Ovary (tissue), 9 donors: ENCODE data around the gene ACSF2. TPM values are rescaled to one million over a fixed set of nuclear protein-coding genes. Genes with fewer than 3 reads are reported as not detected.
A peak's percentile ranks its signal among the peaks of the same experiment; 100 is the strongest.

Experiments
- DNase-seq, 5 donors: peaks; one replicate each; pipeline ENCODE4 v3.0.0-alpha.2; 2019 to 2020
- H3K27ac ChIP-seq, 2 donors: fragments of 200-600 bp; one replicate each; pipeline versions ENCODE4 v1.5.1 to v1.8.0; 2019 to 2022
- H3K27me3 ChIP-seq: fragments of 200-600 bp; one replicate; pipeline ENCODE4 v1.8.0; 2022
- H3K36me3 ChIP-seq: fragments of 200-600 bp; sonication (generic); one replicate; pipeline ENCODE4 v1.5.1; 2019
- H3K4me1 ChIP-seq: one replicate; pipeline ENCODE4 v1.8.1; 2013; ENCODE audit warnings: mild to moderate bottlenecking, moderate library complexity; ENCODE audit not compliant: insufficient read depth
- H3K4me3 ChIP-seq: fragments of 200-600 bp; sonication (generic); one replicate; pipeline ENCODE4 v1.5.1; 2017
- H3K9me3 ChIP-seq, 2 donors: fragments of 200-600 bp in 1 of 2; sonication (generic) in 1 of 2; one replicate each; pipeline versions ENCODE4 v1.5.1 to v1.8.1; 2013 to 2019; ENCODE audit warnings: mild to moderate bottlenecking in 1 of 2, moderate library complexity in 1 of 2
- EP300 ChIP-seq: sonication (generic); formaldehyde crosslinking; IDR thresholded peaks from one replicate; pipeline ENCODE4 v1.6.1; 2017; ENCODE audit warnings: antibody characterized with exemption
- POLR2A ChIP-seq: fragments of 450-650 bp; IDR thresholded peaks from one replicate; pipeline ENCODE4 v1.6.1; 2017; ENCODE audit warnings: antibody characterized with exemption, mild to moderate bottlenecking, moderate library complexity
- WGBS, 3 donors: extraction: QIAGEN DNeasy Blood & Tissue Kit in 1 of 3; methylation state at CpG; one replicate each; pipeline versions ENCODE4 v1.1.5 to v1.1.7; 2013 to 2017; 5-methylcytosine and 5-hydroxymethylcytosine counted together
- intact Hi-C, 4 donors: fragments of 100-400 bp; cut with DNase I; formaldehyde crosslinking; loops; one replicate each; pipeline versions ENCODE4 v1.11.0 to v1.15.1; 2022 to 2023
- polyA plus RNA-seq, 2 donors: library from polyadenylated mRNA; stranded (reverse); fragments of 200-250 nt in 1 of 2; fragments of 350-450 nt in 1 of 2; fragmentation: Illumina TruSeq in 1 of 2; extraction: RNeasy Lipid Tissue Mini Kit (QIAGEN cat#74804) in 1 of 2; gene quantifications; one replicate each; pipeline ENCODE4 v1.2.3, GENCODE V29; 2013 to 2014
- total RNA-seq, 7 donors: library from RNA; depleted of rRNA in 2 of 7; stranded (reverse); fragments of >200 nt in 2 of 7; fragmentation: NEBNext Ultra II Directional in 3 of 7; extraction: Animal tissue kit (Norgen Biotek cat#: 25700) in 3 of 7; gene quantifications; one replicate each; pipeline versions ENCODE4 v1.1.0 to v1.2.4, GENCODE V29; 2016 to 2023
- TF ChIP-seq, protein P1 (sequence below), 3 donors: fragments of 450-650 bp in 2 of 3; fragments of 200-600 bp in 1 of 3; IDR thresholded peaks; one replicate each; pipeline versions ENCODE4 v1.5.1 to v1.8.0; 2016 to 2022; ENCODE audit warnings: antibody characterized with exemption in 3 of 3, mild to moderate bottlenecking in 1 of 3
- donor health status: DM: no; HTN: no; CAD: no; lungs with moderate emphysema.
- donor health status: DM: no; HTN: no; CAD: no.
- donor health status: Bipolar disorder and iron deficiency.
- donor health status: DM: yes; HTN: yes; CAD: no.
- donor health status: DM: no; HTN: no; CAD: no.
- donor health status: DM: yes; HTN: yes; CAD: no.

Gene ACSF2
- total and polyA plus RNA-seq, 9 donors: 26.7 to 86.0 (median 49.5) TPM

DNA sequence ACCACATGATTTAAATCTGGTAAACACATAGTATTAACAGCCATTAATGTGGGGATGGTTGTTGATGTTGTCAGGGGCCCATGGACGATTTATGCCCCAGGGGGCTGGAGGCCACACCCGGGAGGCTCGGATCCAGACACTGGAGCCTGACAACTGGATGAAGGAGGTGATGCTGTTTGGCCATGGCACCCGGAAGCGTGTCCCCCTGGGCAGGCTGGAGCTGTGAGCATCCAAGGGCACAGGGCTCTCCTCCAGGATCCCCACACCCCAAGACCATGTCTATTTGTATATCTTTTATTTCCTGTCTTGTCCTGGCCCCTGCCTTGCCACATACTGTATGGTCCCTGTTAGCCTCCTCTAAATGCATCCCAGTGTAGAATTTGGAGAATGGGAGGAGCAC is 57.2 kb downstream of the ACSF2 start:
- peak in 1 of 5 donors; percentile 37 for DNase-seq
- Histone ChIP-seq H3K27ac (peak overlapping the region in 1 of 2 donors; percentile 51), H3K36me3 (no peaks in the 10 kb centered on the region), H3K27me3 (no peaks in the 10 kb centered on the region), H3K9me3 (no peaks in the 10 kb centered on the region), H3K4me3 (no peak overlapping the region), H3K4me1 (peaks cover 6% of the 10 kb centered on the region)
- TF ChIP-seq EP300 (no peak), POLR2A (no peak)
- TF ChIP-seq, protein P1, sequence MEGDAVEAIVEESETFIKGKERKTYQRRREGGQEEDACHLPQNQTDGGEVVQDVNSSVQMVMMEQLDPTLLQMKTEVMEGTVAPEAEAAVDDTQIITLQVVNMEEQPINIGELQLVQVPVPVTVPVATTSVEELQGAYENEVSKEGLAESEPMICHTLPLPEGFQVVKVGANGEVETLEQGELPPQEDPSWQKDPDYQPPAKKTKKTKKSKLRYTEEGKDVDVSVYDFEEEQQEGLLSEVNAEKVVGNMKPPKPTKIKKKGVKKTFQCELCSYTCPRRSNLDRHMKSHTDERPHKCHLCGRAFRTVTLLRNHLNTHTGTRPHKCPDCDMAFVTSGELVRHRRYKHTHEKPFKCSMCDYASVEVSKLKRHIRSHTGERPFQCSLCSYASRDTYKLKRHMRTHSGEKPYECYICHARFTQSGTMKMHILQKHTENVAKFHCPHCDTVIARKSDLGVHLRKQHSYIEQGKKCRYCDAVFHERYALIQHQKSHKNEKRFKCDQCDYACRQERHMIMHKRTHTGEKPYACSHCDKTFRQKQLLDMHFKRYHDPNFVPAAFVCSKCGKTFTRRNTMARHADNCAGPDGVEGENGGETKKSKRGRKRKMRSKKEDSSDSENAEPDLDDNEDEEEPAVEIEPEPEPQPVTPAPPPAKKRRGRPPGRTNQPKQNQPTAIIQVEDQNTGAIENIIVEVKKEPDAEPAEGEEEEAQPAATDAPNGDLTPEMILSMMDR (IDR thresholded peaks at IDR 0.05): no peak
- WGBS, 3 donors: 68 to 85% (median 83%) methylated on average over 5 of the region's 5 CpGs
- intact Hi-C loops: loop anchor here (5.0 to 10.0 kb wide), 8 partner anchors 52 to 362 kb away; partner anchors contain the start of genes EPN3 (in 2 of the 4), SPATA20 (in 2 of the 4) and ABCC3 (in 1 of the 4)

- H3K27me3 ChIP-seq: no peaks in the 10 kb centered on the region
- intact Hi-C loops: loop anchor here (5.0 to 10.0 kb wide), 8 partner anchors 50 to 360 kb away; partner anchors contain the start of genes EPN3 (in 2 of the 4), SPATA20 (in 2 of the 4) and ABCC3 (in 1 of the 4)
- H3K36me3 ChIP-seq: no peaks in the 10 kb centered on the region
- no peaks in the 10 kb centered on the region for H3K9me3 ChIP-seq
- peaks cover 4% of the 10 kb centered on the region for H3K4me1 ChIP-seq
- WGBS, 3 donors: 92 to 95% (median 93%) methylated on average over 11 of the region's 11 CpGs
- no peak overlapping the region for H3K4me3 ChIP-seq
- no peak for DNase-seq
- TF ChIP-seq EP300 (no peak), POLR2A (no peak)
- TF ChIP-seq, protein P1 (IDR thresholded peaks at IDR 0.05): no peak
- H3K27ac ChIP-seq: no peak overlapping the region
Measured at GRCh38 chr17:50484386-50485155, 58.6 kb downstream of the ACSF2 start.

GRCh38 chr17:50487213-50488096 is 61.4 kb downstream of the ACSF2 start:
- no peaks in the 10 kb centered on the region for H3K36me3 ChIP-seq
- no peak for DNase-seq
- no peaks in the 10 kb centered on the region for H3K27me3 ChIP-seq
- intact Hi-C loops: loop anchor here (10.0 kb wide), 5 partner anchors 47 to 357 kb away; partner anchors contain the start of gene EPN3 (in 2 of the 4)
- no peak overlapping the region for H3K27ac ChIP-seq
- TF ChIP-seq, protein P1 (IDR thresholded peaks at IDR 0.05): no peak
- 84 to 86% (median 85%) methylated on average over 17 of the region's 17 CpGs for WGBS, 3 donors
- no peak overlapping the region for H3K4me3 ChIP-seq
- H3K4me1 ChIP-seq: no peaks in the 10 kb centered on the region
- H3K9me3 ChIP-seq: no peaks in the 10 kb centered on the region

DNA sequence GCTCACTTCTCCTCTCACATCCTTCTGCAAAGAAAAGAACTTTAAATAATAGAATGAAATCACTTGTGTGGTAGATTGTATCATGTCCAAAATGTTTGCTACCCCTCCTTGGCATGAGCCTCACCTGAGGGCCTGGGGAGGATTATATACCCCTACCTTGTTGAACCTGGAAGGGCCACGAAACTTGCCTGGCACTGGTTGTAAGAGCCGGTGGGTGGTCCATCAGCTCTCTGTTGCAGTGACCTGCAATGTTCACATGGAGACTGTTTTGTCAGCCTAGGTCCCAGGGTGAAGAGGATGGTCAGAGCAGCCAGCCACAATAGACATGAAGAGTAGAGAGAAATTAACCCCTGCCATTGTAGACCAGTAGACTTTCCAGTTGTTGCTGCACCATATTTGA is 62.9 kb downstream of the ACSF2 start:
- intact Hi-C loops: loop anchor here (10.0 kb wide), 5 partner anchors 46 to 356 kb away; partner anchors contain the start of gene EPN3 (in 2 of the 4)
- no peak for DNase-seq
- no peaks in the 10 kb centered on the region for H3K9me3 ChIP-seq
- no peaks in the 10 kb centered on the region for H3K27me3 ChIP-seq
- H3K36me3 ChIP-seq: no peaks in the 10 kb centered on the region
- TF ChIP-seq EP300 (no peak), POLR2A (no peak)
- TF ChIP-seq, protein P1 (IDR thresholded peaks at IDR 0.05): no peak
- H3K4me3 ChIP-seq: no peak overlapping the region
- no peak overlapping the region for H3K27ac ChIP-seq
- no peaks in the 10 kb centered on the region for H3K4me1 ChIP-seq
- 81 to 85% (median 84%) methylated on average over 2 of the region's 2 CpGs for WGBS, 3 donors
